A549 (cell line): Measurements from ENCODE around the gene IFNAR2. TPM values are rescaled to one million over a fixed set of nuclear protein-coding genes. Genes with fewer than 3 reads are reported as not detected.

Experiments
- ATAC-seq, 2 experiments: fragments of 200-7000 bp in 1 of 2; fragments of >200 bp in 1 of 2; cut with Nextera tagmentation in 1 of 2; cut with Tn5 transposase in 1 of 2; 3 replicates each; pipeline versions ENCODE4 v1.8.0 to v1.9.1; 2018 to 2020; ENCODE audit warnings: mild to moderate bottlenecking in 1 of 2, moderate library complexity in 1 of 2
- CTCF ChIA-PET: fragments of 300-600 bp; sonication (Branson Sonifier 250); formaldehyde crosslinking; extraction: SDS; loops from one replicate; lab custom pipeline; 2021; ENCODE audit warnings: antibody characterized with exemption, inconsistent platforms; lab: Yijun Ruan, JAX
- POLR2A ChIA-PET: fragments of 350-600 bp; formaldehyde crosslinking; extraction: SDS; loops from one replicate; lab custom pipeline; 2021; ENCODE audit warnings: antibody characterized with exemption, inconsistent platforms; lab: Yijun Ruan, JAX
- DNase-seq, 2 experiments: peaks; one replicate each; pipeline versions ENCODE4 v3.0.0 to v3.0.0-alpha.2; 2011 to 2016; ENCODE audit warnings: low read depth in 1 of 2, low spot score in 1 of 2
- FAIRE-seq: peaks from 2 replicates; lab custom pipeline; 2011; peaks lifted over from hg19 to GRCh38; lab: Jason Lieb, UNC
- H3K27ac ChIP-seq, 2 experiments: fragments of >200 bp; sonication (Bioruptor Twin); formaldehyde crosslinking; 3 replicates each; pipeline ENCODE4 v1.5.1; 2016 to 2017
- H3K4me1 ChIP-seq: fragments of >200 bp; sonication (Bioruptor Twin); formaldehyde crosslinking; 3 replicates; pipeline ENCODE4 v1.6.1; 2016
- H3K4me2 ChIP-seq: fragments of >200 bp; sonication (Bioruptor Twin); formaldehyde crosslinking; 3 replicates; pipeline ENCODE4 v1.6.1; 2016
- H3K4me3 ChIP-seq: fragments of >200 bp; sonication (Bioruptor Twin); formaldehyde crosslinking; 3 replicates; pipeline ENCODE4 v1.5.1; 2016
- H3K9me3 ChIP-seq: fragments of >200 bp; sonication (Bioruptor Twin); formaldehyde crosslinking; 3 replicates; pipeline ENCODE4 v1.6.1; 2016
- ATOH8 ChIP-seq: fragments of 250-450 bp; sonication (Bioruptor Pico); IDR thresholded peaks from 2 replicates; pipeline ENCODE4 v1.5.0; 2020; ENCODE audit warnings: low read depth, mild to moderate bottlenecking, moderate library complexity
- BHLHE40 ChIP-seq: IDR thresholded peaks from 2 replicates; pipeline ENCODE4 v1.6.1; 2012; ENCODE audit warnings: low read depth, low read length, inconsistent platforms
- CBX8 ChIP-seq: fragments of 200-600 bp; sonication (generic); IDR thresholded peaks from 2 replicates; pipeline ENCODE4 v1.6.1; 2016
- CEBPB ChIP-seq, 2 experiments: fragments of >200 bp in 1 of 2; sonication (Bioruptor Twin) in 1 of 2; formaldehyde crosslinking in 1 of 2; IDR thresholded peaks; 2 replicates each; pipeline ENCODE4 v1.6.1; 2012 to 2016
- EHMT2 ChIP-seq: fragments of 200-600 bp; sonication (generic); IDR thresholded peaks from 2 replicates; pipeline ENCODE4 v1.6.1; 2016; ENCODE audit warnings: antibody characterized with exemption, low read depth, mild to moderate bottlenecking, moderate library complexity
- EP300 ChIP-seq, 2 experiments: fragments of >200 bp; sonication (Bioruptor Twin); formaldehyde crosslinking; IDR thresholded peaks; 2 replicates in 1 of 2; 3 replicates in 1 of 2; pipeline ENCODE4 v1.6.1; 2016 to 2017
- ESRRA ChIP-seq: fragments of 150-350 bp; IDR thresholded peaks from 2 replicates; pipeline ENCODE4 v1.6.1; 2014; ENCODE audit warnings: mild to moderate bottlenecking, low read length, borderline replicate concordance
- GATA3 ChIP-seq: IDR thresholded peaks from 2 replicates; pipeline ENCODE4 v1.6.1; 2012; ENCODE audit warnings: borderline replicate concordance
- JUN ChIP-seq, 2 experiments: fragments of >200 bp; sonication (Bioruptor Twin); formaldehyde crosslinking; IDR thresholded peaks; 2 replicates in 1 of 2; 3 replicates in 1 of 2; pipeline ENCODE4 v1.6.1; 2016 to 2017
- MAX ChIP-seq: IDR thresholded peaks from 2 replicates; pipeline ENCODE4 v1.6.1; 2012
- MYC ChIP-seq: IDR thresholded peaks from 2 replicates; pipeline ENCODE4 v1.6.1; 2012; ENCODE audit warnings: mild to moderate bottlenecking, inconsistent platforms, low read length, improper control_type of control experiment, borderline replicate concordance
- NPAS2 ChIP-seq: fragments of 250-450 bp; sonication (Bioruptor Pico); IDR thresholded peaks from 2 replicates; pipeline ENCODE4 v1.8.0; 2022; ENCODE audit warnings: mild to moderate bottlenecking, moderate library complexity, borderline replicate concordance
- RAD21 ChIP-seq, 2 experiments: fragments of >200 bp in 1 of 2; sonication (Bioruptor Twin) in 1 of 2; formaldehyde crosslinking in 1 of 2; IDR thresholded peaks in 1 of 2; conservative IDR thresholded peaks in 1 of 2; 2 replicates in 1 of 2; 3 replicates in 1 of 2; pipeline ENCODE4 v1.6.1; 2012 to 2018; ENCODE audit warnings: inconsistent platforms in 1 of 2
- RFX5 ChIP-seq: fragments of 450-650 bp; IDR thresholded peaks from 2 replicates; pipeline ENCODE4 v1.7.1; 2014; ENCODE audit warnings: antibody characterized with exemption, mild to moderate bottlenecking, moderate library complexity
- USF2 ChIP-seq: fragments of 450-650 bp; IDR thresholded peaks from 2 replicates; pipeline ENCODE4 v1.6.1; 2014; ENCODE audit warnings: antibody characterized with exemption
- WGBS: methylation state at CpG from one replicate; pipeline ENCODE4 v1.1.6; 2017; ENCODE audit errors: missing lambda C conversion rate; 5-methylcytosine and 5-hydroxymethylcytosine counted together
- polyA plus RNA-seq, 4 experiments: library from polyadenylated mRNA; depleted of rRNA in 3 of 4; stranded (reverse); fragments of >200 nt; fragmentation: RNase III in 1 of 4; extraction: RNeasy Plus Mini Kit Qiagen cat#74134 plus additional on column Dnase treatment in 1 of 4; gene quantifications; 2 replicates in 3 of 4; 3 replicates in 1 of 4; pipeline ENCODE4 v1.2.3, GENCODE V29; 2011 to 2017

Gene IFNAR2
- polyA plus RNA-seq, 2 of the 4 experiments (the other 2 are of a cell fraction): 10.1 to 40.5 TPM

- ATAC-seq: no peak
- WGBS: 97% methylated on average over 5 of the region's 5 CpGs
- DNase-seq: peak in 1 of 2 experiments; percentile 35
- FAIRE-seq: no peak
- Histone ChIP-seq H3K4me2 (no peak overlapping the region), H3K4me3 (no peak overlapping the region), H3K9me3 (peaks cover 18% of the 10 kb centered on the region; the same call in 2 of the 3 replicates), H3K4me1 (peaks cover 31% of the 10 kb centered on the region), H3K27ac (peak overlapping the region; percentile 82 to 91; a peak in 5 of 6 replicates)
- TF ChIP-seq USF2: no peak
- no peak for TF ChIP-seq CBX8
- ChIA-PET POLR2A (no interaction called here), CTCF (interaction anchor here (0.7 kb wide), 1 partner anchor 156 kb away, joined by 4 read pairs; no protein-coding TSS in a partner anchor)
Measured at GRCh38 chr21:33205476-33205875, 24.3 kb upstream of the IFNAR2 start.

- no peak overlapping the region for H3K27ac ChIP-seq
- no peak for TF ChIP-seq EHMT2
- no peak for TF ChIP-seq RAD21 (conservative IDR thresholded peaks at IDR 0.05 in 1 of 2, IDR thresholded peaks at IDR 0.05 in 1 of 2)
- TF ChIP-seq BHLHE40: no peak
- no peak for TF ChIP-seq EP300 (IDR thresholded peaks at IDR 0.05)
- TF ChIP-seq JUN (IDR thresholded peaks at IDR 0.05): no peak
- TF ChIP-seq ESRRA: no peak
- TF ChIP-seq NPAS2 (CRISPR knock-in tag): no peak
- TF ChIP-seq CEBPB (IDR thresholded peaks at IDR 0.05): no peak
- TF ChIP-seq RFX5: no peak
- TF ChIP-seq MAX: no peak
- TF ChIP-seq, all 56 proteins: peak for 0
- no peak for FAIRE-seq
- H3K4me3 ChIP-seq: no peak overlapping the region
- peaks cover 28% of the 10 kb centered on the region for H3K4me1 ChIP-seq
- CTCF ChIA-PET: no interaction called here
- WGBS: 90% methylated on average over 10 of the region's 10 CpGs
- ATAC-seq: no peak
- H3K4me2 ChIP-seq: no peak overlapping the region
- no peak for DNase-seq
- POLR2A ChIA-PET: no interaction called here
- peaks cover 18% of the 10 kb centered on the region; the same call in 2 of the 3 replicates for H3K9me3 ChIP-seq
Measured at GRCh38 chr21:33206771-33207281, 22.9 kb upstream of the IFNAR2 start.

GRCh38 chr21:33207449-33208149 is 22.1 kb upstream of the IFNAR2 start:
- Histone ChIP-seq H3K9me3 (peaks cover 18% of the 10 kb centered on the region; the same call in 2 of the 3 replicates), H3K4me2 (no peak overlapping the region), H3K4me1 (peaks cover 21% of the 10 kb centered on the region), H3K4me3 (no peak overlapping the region), H3K27ac (no peak overlapping the region)
- 81% methylated on average over 4 of the region's 4 CpGs for WGBS
- no peak for DNase-seq
- ChIA-PET CTCF (interaction anchor here (1.0 kb wide), 1 partner anchor 8 kb away, joined by 4 read pairs; no protein-coding TSS in a partner anchor), POLR2A (no interaction called here)
- ATAC-seq: no peak
- FAIRE-seq: no peak
- TF ChIP-seq USF2 (no peak), ATOH8 (CRISPR knock-in tag) (no peak), GATA3 (no peak), MYC (no peak), JUN (IDR thresholded peaks at IDR 0.05) (no peak)
